C4-2B (cell line): Measurements from ENCODE around the gene IL1A.

ENCODE experiments used
- H3K27ac ChIP-seq: fragments of 450-650 bp; 2 replicates; pipeline ENCODE4 v1.5.1; 2017
- CTCF ChIP-seq: fragments of 450-650 bp; conservative IDR thresholded peaks from 2 replicates; pipeline ENCODE4 v1.5.1; 2017; ENCODE audit warnings: mild to moderate bottlenecking
- ZFX ChIP-seq: fragments of 450-650 bp; IDR thresholded peaks from 2 replicates; pipeline ENCODE4 v1.6.1; 2017

IL1A gene

GRCh38 chr2:112830682-112831512 is 46.6 kb upstream of the IL1A start:
- no peak overlapping the region for H3K27ac ChIP-seq
- no peak for TF ChIP-seq ZFX
- TF ChIP-seq CTCF = no peak

DNA sequence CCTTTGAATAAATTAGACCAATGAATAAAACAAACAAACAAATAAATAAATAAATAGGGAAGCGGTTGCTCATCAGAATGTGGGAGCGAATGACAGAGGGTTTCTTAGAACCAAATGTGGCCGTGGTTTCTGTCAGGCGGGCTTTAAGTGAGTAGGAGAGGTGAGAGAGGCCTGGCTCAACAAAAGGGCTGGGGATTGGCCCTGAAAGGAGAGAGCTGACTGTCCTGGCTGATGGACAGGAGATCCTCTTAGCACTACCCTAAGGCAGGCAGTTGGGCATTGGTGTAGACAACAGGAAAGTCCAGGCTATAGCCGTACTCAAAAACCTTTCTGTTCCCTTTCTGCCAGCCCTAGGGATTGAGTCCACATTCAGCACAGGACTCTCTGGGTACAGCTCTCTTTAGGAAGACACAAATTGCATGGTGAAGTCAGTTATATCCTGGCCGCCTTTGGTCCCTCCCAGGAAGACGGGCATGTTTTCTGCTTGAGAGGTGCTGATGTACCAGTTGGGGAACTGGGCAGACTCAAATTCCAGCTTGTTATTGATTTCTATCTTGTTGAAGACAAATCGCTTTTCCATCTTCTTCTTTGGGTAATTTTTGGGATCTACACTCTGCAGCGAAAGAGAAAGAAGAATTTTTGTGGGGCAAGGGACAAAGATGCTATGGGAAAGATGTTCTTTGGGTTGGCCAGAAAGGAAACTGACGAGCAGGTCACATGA is 45.8 kb upstream of the IL1A start:
- TF ChIP-seq ZFX (no peak), CTCF (no peak)
- H3K27ac ChIP-seq = no peak overlapping the region

DNA sequence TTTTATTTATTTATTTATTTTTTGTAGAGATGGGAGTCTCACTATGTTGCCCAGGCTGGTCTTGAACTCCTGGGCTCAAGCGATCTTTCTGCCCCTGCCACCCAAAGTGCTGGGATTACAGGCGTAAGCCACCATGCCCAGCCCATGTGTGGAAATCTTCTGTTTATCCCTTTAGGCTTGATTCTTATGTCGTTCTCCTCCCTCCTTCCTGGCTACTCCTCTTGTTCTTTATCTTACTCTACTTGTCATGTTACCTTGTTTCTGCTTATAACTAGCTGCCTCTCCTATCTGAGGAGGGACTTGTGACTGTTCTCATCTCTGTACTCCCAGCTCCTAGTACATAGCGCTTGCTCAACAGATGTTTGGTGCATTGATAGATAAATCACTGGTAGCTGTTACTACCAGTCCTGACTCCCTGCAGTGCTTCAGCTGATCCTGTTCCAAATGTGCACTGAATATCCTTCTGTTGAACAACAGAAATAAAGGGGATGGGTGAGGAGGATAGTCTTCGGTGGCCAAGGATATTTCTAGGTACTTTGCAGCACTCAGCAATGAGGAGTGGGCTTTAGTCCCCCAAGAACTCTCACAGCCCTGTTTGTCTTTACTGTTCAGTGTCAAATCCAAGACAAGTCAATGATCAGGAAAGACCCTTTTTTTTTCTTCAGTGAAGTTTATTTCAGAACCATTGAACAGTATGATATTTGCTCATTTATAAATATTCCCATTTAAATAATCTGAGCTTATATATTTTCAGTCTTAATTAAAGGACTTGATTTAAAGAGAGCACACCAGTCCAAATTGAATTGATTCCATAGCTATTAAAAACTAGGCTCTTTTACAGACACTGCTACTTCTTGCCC is 45.0 kb upstream of the IL1A start:
- H3K27ac ChIP-seq = no peak overlapping the region
- no peak for TF ChIP-seq ZFX
- no peak for TF ChIP-seq CTCF

DNA sequence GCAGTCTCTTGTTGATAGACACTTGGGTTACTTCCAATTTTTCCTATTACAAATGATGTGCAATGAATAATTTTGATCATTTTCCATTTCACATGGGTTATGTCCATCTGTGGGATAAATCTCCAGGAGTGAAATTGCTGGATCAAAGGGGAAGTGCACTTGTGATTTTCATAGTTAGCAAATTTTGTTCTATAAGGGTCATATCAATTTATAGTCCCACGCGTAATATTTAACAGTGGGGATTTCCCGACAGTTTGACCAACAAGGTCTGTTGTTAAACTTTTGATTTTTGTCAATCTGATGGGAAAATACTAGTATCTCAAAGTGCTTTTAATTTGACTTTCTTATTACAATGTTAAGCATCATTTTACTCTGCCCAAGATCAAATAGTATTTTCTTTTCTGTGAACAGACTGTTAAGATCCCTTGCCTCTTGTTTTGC is 44.0 kb upstream of the IL1A start:
- TF ChIP-seq CTCF (no peak), ZFX (no peak)
- no peak overlapping the region for H3K27ac ChIP-seq

- no peak overlapping the region for H3K27ac ChIP-seq
- no peak for TF ChIP-seq CTCF
Measured at GRCh38 chr2:112827604-112828185, 43.4 kb upstream of the IL1A start.

- no peak overlapping the region for H3K27ac ChIP-seq
- no peak for TF ChIP-seq ZFX
- no peak for TF ChIP-seq CTCF
Measured at GRCh38 chr2:112827009-112827408, 42.7 kb upstream of the IL1A start.
